Neural progenitor cell (in vitro differentiated cells): ENCODE results near the gene COPS9.

ENCODE experiments used
- CTCF ChIP-seq: fragments of 200-600 bp; sonication (generic); IDR thresholded peaks from 2 replicates; pipeline ENCODE4 v1.5.1; 2017; ENCODE audit warnings: antibody characterized with exemption, mild to moderate bottlenecking
- EZH2 ChIP-seq: fragments of 200-600 bp; sonication (generic); IDR thresholded peaks from 2 replicates; pipeline ENCODE4 v1.6.1; 2017; ENCODE audit warnings: antibody characterized with exemption, mild to moderate bottlenecking, moderate library complexity

GRCh38 chr2:240157147-240157470 lies 21.0 kb upstream of the COPS9 start:
- TF ChIP-seq CTCF (no peak), EZH2 (no peak)
